H7 (cell line): ENCODE measurements around the gene INO80. TPM values are rescaled to one million over a fixed set of nuclear protein-coding genes. Genes with fewer than 3 reads are reported as not detected.
"Not testable (repeated sequence)": the region's sequence is repeated elsewhere in the genome, so short reads cannot be mapped to it uniquely, and the experiment has no call there.

Source experiments
- DNase-seq: peaks from one replicate; pipeline ENCODE4 v3.0.0; 2012
- H3K27me3 ChIP-seq: 2 replicates; pipeline ENCODE4 v1.6.0; 2011; ENCODE audit warnings: mild to moderate bottlenecking, low read length; ENCODE audit not compliant: control insufficient read depth, insufficient read depth
- H3K36me3 ChIP-seq: replicated peaks from 2 replicates; pipeline ENCODE4 v1.5.1; 2011; ENCODE audit warnings: low read length; ENCODE audit not compliant: control insufficient read depth, insufficient read depth
- H3K4me3 ChIP-seq: 2 replicates; pipeline ENCODE4 v1.5.1; 2011; ENCODE audit warnings: low read depth, mild to moderate bottlenecking, control low read depth, low read length, moderate library complexity; ENCODE audit not compliant: insufficient read depth
- total RNA-seq: library from RNA; depleted of rRNA; stranded (reverse); fragments of >200 nt; shearing (Covaris generic); gene quantifications from 2 replicates; pipeline ENCODE4 v1.2.3, GENCODE V29; 2014

INO80 gene
- total RNA-seq, 1 experiment from 2014 or later = 17.1 TPM

DNA sequence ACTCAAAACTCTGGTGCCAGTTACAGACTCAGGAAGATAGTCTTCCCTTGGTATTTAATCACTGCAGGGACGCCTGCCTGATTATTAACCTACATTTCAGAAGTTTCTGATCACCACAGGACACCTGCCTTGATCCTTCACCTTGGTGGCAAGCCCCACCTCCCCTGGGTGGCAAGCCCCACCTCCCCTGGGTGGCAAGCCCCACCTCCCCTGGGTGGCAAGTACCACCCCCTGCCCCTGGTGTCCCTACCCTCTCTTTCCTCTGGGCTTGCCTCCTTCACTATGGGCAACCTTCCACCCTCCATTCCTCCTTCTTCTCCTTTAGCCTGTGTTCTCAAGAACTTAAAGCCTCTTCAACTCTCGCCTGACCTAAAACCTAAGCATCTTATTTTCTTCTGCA lies 16.0 kb upstream of the INO80 start:
- not testable (repeated sequence) for H3K36me3 ChIP-seq

DNA sequence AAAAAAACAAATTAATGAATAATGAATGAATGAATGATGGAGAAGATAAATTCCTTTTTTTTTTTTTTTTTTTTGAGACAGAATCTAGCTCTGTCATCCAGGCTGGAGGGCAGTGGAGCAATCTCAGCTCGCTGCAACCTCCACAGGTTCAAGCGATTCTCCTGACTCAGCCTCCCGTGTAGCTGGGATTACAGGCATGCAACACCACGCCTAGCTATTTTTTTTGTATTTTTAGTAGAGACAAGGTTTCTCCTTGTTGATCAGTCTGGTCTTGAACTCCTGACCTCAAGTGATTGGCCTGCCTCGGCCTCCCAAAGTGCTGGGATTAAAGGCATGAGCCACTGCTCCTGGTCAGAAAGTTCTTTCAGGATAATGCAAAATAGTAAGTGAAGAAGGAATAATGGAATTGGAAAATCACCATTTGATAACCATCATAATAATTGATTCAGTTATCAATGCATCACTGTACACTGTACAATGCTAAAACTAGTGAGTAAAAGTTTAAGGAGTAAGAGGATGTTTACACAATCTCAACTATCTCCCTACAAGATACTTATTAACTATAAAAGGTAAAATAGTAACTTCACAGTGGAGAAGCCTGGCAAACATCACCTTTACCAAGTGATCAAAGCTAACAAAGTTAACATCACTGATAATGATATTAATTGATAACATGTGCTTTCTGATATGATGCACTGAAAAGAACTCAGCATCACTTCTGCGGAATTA lies 12.3 kb upstream of the INO80 start:
- H3K4me3 ChIP-seq = no peak overlapping the region
- DNase-seq = no peak
- no peaks in the 10 kb centered on the region for H3K36me3 ChIP-seq
- H3K27me3 ChIP-seq = no peaks in the 10 kb centered on the region

More for the DNA sequence above, 16.0 kb upstream of the INO80 start:
- H3K27me3 ChIP-seq, DNase-seq, H3K4me3 ChIP-seq: not testable (repeated sequence)

DNA sequence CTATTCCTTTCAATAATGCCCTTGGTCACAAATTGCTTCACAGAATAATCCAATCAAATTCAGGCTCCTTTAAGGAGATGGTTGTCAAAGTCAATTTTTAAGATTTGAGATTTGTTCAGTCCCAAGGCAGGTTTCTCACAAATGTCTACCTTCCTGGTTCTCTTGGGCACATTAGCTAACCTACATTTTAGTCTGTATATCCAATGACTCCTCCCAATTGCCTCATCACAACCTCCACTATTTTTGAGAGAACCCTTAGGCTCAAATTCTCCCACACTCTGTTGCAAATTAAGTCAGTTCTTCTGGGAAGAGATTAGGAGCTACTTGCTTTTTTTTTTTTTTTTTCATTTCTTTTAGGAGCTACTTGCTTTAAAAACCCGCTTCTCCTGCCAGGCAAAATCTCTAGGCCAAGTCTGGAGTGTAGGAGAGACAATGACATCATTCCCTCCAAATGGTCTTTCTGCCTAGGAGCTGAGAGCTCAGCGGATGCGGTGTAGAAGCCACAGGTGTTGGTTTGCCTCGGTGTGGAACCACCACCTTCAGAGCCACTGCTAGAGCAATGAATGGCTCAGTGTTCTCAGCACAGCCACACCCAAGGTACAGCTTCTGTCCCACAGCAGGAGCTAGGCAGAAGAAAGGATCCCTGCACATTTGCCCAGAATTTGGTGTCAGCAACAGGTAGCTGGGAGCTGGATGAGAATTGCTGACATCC lies 10.0 kb upstream of the INO80 start:
- no peaks in the 10 kb centered on the region for H3K36me3 ChIP-seq
- no peak for DNase-seq
- no peak overlapping the region for H3K4me3 ChIP-seq
- H3K27me3 ChIP-seq = no peaks in the 10 kb centered on the region

DNA sequence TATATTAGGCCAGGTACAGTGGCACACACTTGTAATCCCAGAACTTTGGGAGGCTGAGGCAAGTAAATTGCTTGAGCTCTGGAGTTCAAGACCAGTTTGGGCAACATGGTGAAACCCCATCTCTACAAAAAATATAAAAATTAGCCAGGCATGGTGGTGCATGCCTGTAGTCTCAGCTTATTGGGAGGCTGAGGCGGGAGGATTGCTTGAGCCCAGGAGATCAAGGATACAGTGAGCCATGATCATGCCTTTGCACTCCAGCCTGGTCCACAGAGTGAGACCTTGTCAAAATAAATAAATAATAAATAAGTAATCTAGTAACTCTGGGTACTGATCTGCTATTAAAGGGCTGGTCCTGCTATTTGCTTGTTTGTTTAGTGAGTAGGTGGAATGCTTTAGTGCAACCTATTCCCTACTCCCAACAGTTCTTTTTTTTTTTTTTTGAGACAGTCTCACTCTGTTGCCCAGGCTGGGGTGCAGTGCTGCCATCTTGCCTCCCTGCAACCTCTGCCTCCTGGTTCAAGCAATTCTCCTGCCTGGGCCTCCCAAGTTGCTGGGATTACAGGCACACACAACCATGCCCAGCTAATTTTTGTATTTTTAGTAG lies 9.1 kb upstream of the INO80 start:
- H3K36me3 ChIP-seq = no peaks in the 10 kb centered on the region
- no peak for DNase-seq
- H3K4me3 ChIP-seq = no peak overlapping the region
- no peaks in the 10 kb centered on the region for H3K27me3 ChIP-seq

DNA sequence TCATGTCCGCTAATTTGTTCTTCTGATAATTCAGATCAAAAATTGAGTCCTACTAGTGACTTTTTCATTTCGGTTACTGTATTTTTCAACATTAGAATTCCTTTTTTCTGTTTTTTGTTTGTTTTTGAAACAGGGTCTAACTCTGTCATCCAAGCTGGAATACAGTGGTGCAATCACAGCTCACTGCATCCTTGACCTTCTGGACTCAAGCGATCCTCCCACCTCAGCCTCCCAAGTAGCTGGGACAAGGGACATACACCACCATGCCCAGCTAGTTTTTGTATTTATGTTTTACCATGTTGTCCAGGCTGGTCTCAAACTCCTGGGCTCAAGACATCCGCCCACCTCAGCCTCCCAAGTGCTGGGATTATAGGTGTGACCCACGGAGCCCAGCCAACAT lies 8.0 kb upstream of the INO80 start:
- Histone ChIP-seq H3K4me3 (no peak overlapping the region), H3K27me3 (no peaks in the 10 kb centered on the region), H3K36me3 (no peaks in the 10 kb centered on the region)
- no peak for DNase-seq

DNA sequence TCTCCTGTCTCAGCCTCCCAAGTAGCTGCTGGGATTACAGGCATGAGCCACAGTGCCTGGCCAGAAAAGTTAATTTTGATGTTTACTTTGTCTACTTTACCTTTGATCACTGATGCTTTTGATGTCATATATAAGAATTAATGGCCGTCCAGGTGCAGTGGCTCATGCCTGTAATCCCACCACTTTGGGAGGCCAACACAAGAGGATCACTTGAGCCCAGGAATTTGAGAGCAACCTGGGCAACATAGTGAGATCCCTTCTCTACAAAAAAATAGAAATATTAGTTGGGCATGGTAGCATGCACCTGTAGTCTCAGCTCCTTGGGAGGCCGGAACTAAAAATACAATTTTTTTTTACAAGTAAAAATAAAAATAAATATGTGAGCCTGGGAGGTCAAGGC lies 6.8 kb upstream of the INO80 start:
- Histone ChIP-seq H3K36me3 (no peaks in the 10 kb centered on the region), H3K27me3 (no peaks in the 10 kb centered on the region), H3K4me3 (no peak overlapping the region)
- no peak for DNase-seq

DNA sequence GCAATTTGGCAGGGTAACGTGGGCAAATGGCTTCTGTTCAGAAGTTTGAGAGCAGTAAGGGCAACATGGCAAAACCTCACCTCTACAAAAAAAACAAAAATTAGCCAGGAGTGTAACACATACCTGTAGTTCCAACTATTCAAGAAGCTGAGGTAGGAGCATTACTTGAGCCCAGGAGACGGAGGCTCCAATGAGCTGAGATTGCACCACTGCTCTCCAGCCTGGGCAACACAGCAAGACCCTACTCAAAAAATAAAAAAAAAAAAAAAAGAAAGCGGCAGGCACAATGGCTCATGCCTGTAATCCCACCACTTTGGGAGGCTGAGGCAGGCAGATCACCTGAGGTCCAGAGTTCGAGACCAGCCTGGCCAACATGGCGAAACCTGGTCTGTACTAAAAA lies 5.9 kb upstream of the INO80 start:
- no peaks in the 10 kb centered on the region for H3K36me3 ChIP-seq
- no peaks in the 10 kb centered on the region for H3K27me3 ChIP-seq
- no peak for DNase-seq
- no peak overlapping the region for H3K4me3 ChIP-seq

DNA sequence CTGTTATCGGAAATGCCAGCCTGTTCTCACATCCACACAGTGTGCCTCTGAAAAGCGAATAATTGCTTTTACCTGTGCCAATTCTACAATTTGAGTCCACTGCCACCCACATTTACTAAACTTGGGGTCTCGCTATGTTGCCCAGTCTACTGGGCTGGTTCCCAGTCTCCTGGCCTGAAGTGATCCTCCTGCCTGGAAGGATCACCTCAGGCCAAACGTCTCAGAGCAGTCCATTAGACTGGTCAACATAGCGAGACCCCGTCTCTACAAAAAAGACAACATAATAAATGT lies 827 bp upstream of the INO80 start:
- Histone ChIP-seq H3K36me3 (no peaks in the 10 kb centered on the region), H3K27me3 (no peaks in the 10 kb centered on the region), H3K4me3 (peak overlapping the region; percentile 85)
- no peak for DNase-seq

DNA sequence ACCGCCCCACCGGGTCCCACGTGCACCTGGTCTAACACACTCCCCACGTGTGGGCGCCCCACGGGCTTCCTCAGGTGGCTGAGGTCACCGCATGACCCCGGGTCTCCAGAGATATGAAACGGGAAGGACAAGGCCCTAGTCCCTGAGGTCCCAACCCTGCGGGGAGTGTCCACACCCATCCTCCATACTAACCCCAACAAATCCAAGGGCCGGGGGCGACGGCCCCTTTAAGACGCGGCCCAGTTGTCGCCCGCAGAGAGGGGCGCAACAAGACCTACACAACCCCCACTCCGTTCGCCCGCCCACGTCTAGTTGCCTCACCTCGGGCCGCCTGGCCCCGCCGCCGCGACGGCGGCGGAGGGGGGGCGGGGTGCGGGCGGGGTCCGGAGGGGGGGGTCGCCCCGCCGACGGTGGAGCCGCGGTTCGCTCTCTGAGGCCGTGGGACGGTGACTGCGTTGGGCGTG lies 396 bp downstream of the INO80 start:
- H3K27me3 ChIP-seq = no peaks in the 10 kb centered on the region
- no peaks in the 10 kb centered on the region for H3K36me3 ChIP-seq
- peak overlapping the region; percentile 85 for H3K4me3 ChIP-seq
- DNase-seq = peak; percentile 90

DNA sequence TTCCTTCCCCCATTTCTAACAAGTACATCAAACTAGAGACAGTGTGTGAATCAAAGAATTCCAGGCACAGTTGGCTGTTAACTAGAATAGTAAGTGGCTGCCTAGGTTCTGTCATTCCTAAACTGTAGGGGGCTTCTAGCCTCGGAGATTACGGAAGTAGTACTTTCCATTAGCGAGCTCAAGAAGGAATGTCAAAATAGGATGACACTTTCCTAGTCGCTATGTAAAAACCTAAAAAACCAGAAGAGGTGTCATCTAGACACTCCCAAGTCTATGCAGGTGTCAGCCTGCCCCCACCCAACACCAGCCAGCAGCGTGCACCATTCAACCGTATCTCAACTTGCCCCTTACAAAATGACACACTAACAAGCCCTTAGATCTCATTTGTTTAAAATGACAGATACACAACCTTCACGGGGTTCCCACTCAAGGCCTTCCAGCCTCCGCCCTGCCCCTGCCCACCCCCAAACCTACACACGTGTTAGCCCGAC lies 874 bp downstream of the INO80 start:
- Histone ChIP-seq H3K36me3 (no peaks in the 10 kb centered on the region), H3K4me3 (peak overlapping the region; percentile 85), H3K27me3 (no peaks in the 10 kb centered on the region)
- DNase-seq = peak; percentile 75

DNA sequence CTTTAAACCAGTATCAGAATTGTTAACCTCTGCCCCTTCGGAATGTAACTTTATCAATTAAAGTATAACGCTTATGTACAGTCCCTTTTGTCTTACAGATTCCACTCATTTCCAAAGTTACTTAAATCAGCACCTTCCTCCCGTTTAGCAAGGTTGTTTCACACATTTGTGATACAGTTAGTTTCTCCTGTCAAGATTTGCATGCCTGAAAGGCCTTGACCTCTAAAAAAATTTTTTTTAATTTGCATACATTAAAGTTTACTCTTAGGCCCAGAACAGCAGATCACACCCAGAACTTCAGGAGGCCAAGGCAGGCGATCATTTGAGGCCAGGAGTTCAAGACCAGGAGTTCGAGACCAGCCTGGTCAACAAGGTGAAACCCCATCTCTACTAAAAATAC lies 9.1 kb downstream of the INO80 start:
- Histone ChIP-seq H3K4me3 (no peak overlapping the region), H3K27me3 (no peaks in the 10 kb centered on the region), H3K36me3 (no peaks in the 10 kb centered on the region)
- DNase-seq = no peak

DNA sequence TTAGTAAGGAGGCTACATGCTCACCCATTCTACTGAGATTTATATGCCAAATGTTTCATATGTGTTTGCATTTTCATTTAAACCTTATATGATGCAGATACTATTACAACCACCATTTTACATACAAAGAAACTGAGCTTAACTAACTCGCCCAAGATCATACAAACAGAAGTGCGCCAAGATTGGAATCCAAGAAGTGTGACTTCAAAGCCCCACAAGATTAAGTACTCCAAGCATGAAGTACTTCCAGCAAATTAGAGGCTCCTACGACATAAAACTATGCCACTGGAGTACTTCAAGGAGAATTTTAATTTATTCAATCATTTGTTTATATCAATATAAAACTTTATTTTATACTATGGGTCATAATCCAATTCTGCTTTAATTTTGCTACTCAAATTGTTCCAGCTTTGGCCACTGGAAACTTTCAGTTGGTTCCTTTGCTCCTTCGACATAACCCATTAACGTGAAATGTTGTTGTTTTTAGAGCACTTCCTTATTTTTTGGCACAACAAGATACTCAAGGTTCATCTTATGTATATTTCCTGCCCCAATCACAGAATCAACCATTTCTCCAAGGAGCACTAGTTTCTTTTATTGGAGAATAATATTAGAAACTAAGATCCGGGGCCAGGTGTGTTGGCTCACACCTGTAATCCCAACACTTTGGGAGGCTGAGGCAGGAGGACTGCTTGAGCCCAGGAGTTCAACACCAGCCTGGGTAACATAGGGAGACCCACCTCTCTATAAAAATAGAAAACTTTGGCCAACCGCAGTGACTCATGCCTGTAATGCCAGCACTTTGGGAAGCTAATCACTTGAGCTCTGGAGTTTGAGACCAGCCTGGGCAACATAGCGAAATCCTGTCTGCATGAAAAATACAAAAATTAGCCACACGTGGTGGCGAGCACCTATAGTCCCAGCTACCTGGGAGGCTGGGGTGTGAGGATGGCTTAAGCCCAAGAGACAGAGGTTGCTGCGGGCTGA lies 10.4 kb downstream of the INO80 start:
- Histone ChIP-seq H3K4me3 (no peak overlapping the region), H3K36me3 (no peaks in the 10 kb centered on the region), H3K27me3 (no peaks in the 10 kb centered on the region)
- no peak for DNase-seq

DNA sequence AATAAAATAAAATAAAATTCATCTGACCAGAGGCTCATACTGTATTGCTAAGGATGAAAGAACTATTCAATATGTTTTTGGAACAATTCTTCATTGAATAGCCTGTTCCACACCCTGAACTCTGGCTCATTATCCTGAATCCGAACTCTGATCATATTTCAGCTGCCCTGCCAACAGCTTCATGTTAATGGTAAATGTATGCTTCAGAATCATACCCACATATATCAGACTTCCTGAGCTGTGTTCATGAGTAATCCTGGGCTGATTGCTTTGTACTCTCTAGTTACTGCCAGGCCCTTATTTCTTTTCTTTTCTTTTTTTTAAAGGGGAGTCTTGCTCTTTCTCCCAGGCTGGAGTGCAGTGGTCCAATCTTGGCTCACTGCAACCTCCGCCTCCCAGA lies 11.8 kb downstream of the INO80 start:
- Histone ChIP-seq H3K27me3 (no peaks in the 10 kb centered on the region), H3K36me3 (no peaks in the 10 kb centered on the region), H3K4me3 (no peak overlapping the region)
- no peak for DNase-seq

DNA sequence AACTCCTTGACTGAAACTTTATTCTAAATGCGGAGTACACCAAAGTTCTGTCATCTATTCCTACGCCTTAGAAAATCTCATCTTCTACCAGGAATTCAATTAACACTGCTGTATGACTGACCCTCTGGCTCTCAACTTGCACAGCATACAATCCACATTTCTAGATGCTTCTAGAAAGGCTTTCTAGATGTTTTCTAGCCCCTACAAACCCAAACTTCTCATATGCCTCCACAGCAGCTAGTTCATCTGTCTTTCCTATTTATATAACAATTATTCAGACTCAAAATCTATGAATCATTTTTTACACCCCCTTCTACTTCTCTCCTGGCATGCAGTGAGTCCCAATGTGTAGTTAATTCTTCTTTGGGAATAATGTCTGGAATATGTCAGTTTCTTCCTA lies 13.2 kb downstream of the INO80 start:
- no peak for DNase-seq
- Histone ChIP-seq H3K36me3 (no peaks in the 10 kb centered on the region; the same call in 1 of the 2 replicates), H3K27me3 (no peaks in the 10 kb centered on the region), H3K4me3 (no peak overlapping the region)
